GM19372 (cell line): ENCODE data around the gene FURIN.
A peak's percentile ranks its signal among the peaks of the same experiment; 100 is the strongest.
"Not testable (repeated sequence)": the region's sequence is repeated elsewhere in the genome, so short reads cannot be mapped to it uniquely, and the experiment has no call there.

ENCODE experiments used
- ATAC-seq: cut with Tn5 transposase; IDR thresholded peaks from one replicate; pipeline ENCODE4 v1.9.1; 2021; ENCODE audit warnings: mild to moderate bottlenecking, low read depth, moderate library complexity; ENCODE audit not compliant: unreplicated experiment

Gene FURIN

DNA sequence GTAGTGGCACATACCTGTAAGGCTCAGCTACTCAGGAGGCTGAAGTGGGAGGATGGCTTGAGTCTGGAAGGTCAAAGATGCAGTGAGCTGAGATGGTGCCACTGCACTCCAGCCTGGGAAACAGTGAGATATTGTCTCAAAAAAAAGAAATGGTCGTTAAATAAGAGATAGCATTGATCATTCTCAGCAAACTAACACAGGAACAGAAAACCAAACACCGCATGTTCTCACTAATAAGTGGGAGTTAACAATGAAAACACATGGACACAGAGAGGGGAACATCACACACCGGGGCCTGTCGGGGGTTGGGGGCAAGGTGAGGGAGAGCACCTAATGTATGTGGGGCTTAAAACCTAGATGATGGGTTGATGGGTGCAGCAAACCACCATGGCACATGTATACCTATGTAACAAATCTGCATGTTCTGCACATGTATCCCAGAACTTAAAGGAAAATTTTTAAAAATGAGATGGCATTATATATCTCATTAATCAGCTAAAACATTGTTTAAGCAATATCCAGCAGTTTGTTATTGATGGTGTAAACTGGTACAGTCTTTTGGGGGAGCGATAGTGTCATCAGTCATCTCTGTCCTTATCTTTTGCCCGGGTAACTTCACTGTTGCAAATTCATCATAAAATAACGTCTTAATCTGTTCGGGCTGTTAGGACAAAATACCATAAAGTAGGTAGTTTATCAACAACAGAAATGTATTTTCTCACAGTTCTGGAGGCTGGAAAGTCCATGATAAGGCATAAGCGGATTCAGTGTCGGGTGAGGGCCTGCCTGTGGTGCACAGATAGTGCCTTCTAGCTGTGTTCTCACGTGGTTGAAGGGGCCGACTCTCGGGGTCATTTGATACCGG lies 33.0 kb downstream of the FURIN start:
- ATAC-seq = no peak

DNA sequence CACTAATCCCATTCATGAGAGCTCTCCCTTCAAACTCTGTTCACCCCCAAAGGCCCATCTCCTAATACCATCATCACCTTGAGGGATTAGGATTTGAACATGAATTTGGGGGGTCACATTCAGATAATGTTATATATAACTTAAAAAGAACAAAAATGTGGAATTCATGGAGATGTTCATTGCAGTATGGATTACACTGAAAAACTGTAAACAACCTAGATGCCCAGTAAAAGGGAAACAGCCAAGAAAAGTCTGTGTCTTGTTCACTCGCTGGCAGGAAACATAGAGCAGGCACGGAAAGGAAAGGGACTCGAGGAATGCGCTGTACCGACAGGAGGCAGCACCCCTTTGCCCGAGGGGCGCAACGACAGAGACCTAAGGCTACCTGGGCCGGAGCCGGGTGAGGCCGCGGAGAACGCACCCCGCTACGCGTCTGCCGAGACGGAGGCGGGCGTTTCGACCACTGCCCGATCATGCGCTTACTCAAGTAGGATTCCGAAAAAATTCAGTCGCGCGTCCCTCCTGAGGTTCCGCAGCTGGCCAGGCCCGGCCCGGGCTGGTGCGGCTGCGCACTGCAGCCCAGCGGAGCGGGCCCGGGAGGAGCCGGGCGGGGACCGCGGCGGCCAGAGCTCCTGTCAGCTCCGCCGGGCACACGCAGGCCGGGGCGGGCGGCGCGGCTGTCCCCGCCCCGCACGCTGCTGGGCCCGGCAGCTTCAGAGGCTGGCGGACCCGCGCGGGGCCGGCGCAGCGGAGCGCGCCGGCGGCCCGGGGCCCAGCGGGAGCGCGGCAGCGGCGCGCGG lies 33.9 kb downstream of the FURIN start:
- ATAC-seq = peak; percentile 59

DNA sequence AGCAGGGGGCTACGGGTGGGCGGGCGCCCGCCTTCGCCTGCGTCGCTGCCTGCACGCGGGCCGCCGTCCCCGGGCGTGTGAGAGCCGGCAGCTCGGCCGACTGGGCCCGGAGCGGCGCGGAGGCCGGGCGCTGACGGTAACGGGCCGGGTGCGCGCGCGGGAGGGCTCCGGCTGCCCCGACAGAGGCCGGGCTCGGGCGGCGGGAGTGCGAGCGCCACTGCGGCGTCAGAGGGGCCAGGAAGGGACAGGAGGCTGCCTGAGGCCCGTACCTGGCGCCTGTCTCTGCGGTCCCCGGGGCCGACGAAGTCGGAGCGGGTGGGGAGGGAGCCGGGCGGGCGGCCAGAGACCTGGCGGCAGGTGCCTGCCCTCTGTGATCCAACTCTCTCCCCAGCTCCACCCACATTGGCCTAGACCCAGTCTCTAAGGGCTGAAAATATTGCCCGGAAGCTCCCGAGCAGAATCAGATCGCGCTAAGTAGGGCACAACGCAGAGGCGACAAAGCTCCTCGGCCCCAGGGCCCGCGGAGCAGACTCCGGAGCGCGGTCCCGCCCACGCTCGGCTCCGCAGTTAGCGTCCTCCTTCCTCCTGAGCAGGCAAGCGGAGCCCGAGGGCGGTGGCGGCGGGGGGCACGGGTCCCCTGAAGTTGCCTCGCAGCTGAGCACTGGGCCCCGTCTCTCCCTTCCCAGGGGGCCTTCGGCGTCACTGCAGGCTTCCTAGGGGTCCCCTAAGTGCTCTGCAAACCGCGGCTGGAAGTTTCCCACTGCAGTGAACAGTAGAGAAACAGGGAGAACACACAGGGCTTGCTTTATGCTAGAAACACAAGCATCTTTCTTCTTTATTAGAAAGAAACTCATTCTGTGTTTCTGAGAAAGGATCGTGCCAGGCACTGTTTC lies 34.7 kb downstream of the FURIN start, which contains the start of gene MAN2A2:
Gene MAN2A2 (plus strand): TSS at position 463 of the 893 bp plus-strand sequence. CDS start 906 bp downstream, outside the sequence.
- peak; percentile 47 for ATAC-seq

DNA sequence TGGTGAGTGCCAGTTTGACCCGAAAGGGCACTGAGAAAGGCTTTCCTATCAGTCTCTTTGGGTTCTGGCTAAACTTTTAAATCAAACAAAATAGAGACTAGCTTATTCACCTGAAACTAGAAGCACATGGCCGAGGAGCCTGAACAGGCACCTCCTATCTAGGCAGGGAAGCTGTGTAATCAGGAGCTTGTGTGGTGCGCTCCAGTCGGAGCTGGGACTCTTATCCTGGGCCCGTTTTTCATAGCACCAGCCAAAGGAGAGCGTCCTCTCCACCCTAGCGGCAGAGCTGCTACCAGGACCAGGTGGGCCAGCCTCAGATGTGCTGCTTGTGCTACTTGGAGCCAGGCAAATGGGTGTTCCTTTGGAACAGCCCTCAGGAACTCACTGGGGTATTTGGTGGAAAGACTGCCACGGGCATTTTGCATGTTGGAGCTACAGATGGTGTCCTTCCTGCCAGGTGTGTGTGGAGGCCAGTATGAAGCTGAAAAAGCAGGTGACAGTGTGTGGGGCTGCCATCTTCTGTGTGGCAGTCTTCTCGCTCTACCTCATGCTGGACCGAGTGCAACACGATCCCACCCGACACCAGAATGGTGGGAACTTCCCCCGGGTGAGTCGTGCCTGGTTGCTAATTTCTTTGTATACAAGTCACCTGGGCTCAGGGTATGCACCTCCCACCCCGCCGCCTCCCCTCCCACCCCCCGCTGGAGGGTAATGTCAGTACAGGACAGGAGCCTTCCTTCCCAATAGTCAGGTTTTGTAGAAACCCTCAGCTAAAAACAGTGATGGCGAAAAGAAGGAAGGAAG lies 35.5 kb downstream of the FURIN start:
- no peak for ATAC-seq

DNA sequence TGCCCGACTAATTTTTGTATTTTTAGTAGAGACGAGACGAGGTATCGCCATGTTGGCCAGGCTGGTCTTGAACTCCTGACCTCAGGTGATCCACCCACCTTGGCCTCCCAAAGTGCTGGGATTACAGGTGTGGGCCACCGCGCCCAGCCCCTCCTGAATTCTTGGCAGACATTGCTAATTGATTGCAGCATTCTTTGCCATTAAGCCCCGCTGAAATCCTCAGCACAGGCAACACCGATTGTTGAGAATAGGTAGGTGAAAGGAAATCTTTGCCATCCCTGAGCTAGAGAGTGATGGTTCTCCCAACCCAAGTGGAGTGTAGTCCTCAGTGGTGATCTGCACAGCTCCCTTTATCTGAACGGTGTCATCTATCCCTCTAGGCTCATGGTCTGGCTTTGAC lies 36.4 kb downstream of the FURIN start:
- no peak for ATAC-seq

DNA sequence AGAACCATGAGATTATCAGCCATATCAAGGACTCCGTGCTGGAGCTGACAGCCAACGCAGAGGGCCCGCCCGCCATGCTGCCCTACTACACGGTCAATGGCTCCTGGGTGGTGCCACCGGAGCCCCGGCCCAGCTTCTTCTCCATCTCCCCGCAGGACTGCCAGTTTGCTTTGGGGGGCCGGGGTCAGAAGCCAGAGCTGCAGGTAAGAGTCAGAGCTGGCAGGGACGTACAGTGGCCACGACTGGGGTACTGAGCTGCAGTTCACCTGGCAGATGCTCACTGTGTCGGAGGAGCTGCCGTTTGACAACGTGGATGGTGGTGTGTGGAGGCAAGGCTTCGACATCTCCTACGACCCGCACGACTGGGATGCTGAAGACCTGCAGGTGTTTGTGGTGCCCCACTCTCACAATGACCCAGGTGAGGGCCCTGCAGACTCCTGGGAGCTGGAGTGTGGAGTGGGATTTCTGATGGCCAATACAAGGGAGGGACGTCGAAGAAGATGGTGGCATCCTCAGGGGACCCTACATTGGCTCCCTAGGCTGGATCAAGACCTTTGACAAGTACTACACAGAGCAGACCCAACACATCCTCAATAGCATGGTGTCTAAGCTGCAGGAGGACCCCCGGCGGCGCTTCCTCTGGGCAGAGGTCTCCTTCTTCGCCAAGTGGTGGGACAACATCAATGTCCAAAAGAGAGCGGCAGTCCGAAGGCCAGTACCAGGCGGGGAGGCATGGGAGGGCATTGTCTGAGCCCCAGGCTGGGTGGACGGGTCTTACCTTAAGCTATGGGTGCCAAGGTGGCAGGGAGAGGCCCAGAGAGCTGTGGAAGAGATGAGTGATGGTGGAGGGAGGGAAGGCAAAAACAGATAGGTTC lies 37.2 kb downstream of the FURIN start:
- no peak for ATAC-seq

DNA sequence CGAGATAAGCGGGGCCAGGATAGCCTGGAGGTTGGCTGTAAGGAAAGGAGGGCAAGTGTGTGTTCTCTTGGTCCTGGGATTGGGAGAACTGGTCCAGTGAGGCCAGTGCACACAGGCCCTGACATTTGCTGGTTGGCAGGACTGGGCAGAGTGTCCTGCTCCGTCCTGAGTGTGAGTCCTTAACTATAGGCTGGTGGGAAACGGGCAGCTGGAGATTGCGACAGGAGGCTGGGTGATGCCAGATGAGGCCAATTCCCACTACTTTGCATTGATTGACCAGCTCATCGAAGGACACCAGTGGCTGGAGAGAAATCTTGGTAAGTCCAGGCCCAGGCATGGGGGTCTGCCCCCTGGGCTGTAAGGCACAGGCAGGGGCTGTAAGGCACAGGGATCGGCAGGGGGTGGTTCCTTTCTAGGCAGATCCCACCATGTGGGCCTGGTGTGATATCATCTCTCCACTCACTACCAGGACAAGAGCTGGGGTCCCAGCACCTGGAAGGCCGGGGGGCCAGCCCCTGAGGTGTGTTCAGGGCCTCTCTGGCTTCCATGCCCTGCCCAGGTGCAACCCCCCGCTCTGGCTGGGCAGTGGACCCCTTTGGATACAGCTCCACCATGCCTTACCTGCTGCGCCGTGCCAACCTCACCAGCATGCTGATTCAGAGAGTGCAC lies 37.9 kb downstream of the FURIN start:
- ATAC-seq = no peak

DNA sequence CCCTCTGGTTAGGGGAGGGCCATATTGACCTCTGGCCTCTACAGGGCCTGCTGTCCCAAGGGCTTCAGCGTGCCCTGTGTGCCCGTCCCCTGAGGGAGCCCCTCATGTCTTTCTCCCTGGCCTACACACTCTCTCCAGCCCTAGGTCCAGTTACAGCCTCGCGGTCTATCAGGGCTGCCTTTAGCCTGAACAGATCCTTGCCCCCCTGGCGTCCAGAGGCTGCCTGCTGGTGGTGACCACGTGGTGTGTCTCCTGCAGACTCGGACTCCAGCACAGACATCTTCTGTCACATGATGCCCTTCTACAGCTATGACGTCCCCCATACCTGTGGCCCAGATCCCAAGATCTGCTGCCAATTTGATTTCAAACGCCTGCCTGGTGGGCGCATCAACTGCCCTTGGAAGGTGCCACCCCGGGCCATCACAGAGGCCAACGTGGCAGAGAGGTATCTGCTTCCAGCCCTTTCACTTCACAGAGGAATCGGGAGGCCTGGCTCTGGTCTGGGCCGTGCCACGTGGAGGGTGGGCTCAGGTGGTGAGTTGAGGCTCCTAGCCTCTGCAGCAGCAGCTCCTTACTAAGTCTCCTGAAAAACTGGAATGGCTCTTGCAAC lies 38.8 kb downstream of the FURIN start:
- no peak for ATAC-seq

DNA sequence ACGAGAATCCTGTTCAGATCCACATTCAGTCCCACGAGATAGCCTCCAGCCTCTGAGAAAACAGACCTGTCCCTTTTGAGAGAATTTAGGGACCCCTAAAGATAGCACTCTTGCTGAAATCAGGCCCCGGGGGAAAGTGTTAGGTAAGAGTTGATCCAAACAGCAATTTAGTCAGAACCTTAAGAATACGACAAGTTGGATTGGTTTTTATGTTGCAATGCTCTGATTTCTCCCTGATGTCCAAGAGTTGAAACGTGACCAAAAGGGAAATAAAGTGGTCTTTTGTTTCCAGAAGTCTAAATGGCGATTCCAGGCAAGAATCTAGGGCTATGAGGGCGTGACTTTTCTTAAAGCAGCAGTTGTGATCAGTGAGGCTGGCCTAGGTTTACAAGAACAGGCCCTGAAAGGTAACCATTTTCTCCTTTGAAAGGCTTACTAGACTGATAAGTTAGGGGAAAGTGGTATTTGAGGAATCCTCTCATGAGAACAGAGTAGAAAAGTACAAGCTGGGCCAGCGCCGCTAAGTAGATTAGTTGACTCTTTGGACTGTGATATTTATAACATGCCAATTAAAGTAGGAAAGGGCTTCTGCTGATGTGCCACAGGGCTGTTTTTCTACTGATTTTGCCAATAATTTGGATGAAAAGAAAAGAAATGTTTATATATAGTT lies 39.6 kb downstream of the FURIN start:
- ATAC-seq = no peak

DNA sequence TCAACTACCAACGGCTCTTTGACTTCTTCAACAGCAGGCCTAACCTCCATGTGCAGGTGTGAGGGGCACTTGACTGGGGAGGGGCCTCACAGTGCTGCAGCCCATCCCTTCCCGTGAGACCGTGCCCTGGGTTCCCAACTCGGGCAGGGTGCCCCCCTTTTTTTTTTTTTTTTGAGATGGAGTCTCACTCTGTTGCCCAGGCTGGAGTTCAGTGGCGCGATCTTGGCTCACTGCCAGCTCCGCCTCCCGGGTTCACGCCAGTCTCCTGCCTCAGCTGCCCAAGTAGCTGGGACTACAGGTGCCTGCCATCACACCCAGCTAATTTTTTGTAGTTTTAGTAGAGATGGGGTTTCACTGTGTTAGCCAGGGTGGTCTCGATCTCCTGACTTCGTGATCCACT lies 41.1 kb downstream of the FURIN start:
- ATAC-seq = not testable (repeated sequence)

DNA sequence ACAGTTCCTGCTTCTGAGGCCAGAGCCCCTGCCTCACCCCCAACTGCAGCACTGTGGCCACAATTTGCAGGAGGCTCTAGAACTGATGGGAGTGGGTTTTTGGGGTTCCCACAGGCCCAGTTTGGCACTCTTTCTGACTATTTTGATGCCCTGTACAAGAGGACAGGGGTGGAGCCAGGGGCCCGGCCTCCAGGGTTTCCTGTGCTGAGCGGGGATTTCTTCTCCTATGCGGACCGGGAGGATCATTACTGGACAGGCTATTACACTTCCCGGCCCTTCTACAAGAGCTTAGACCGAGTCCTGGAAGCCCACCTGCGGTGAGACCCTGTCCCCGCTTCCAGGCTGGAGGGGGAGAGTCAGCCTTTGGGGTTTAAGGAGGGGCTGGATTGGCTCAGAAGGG lies 41.6 kb downstream of the FURIN start:
- no peak for ATAC-seq

DNA sequence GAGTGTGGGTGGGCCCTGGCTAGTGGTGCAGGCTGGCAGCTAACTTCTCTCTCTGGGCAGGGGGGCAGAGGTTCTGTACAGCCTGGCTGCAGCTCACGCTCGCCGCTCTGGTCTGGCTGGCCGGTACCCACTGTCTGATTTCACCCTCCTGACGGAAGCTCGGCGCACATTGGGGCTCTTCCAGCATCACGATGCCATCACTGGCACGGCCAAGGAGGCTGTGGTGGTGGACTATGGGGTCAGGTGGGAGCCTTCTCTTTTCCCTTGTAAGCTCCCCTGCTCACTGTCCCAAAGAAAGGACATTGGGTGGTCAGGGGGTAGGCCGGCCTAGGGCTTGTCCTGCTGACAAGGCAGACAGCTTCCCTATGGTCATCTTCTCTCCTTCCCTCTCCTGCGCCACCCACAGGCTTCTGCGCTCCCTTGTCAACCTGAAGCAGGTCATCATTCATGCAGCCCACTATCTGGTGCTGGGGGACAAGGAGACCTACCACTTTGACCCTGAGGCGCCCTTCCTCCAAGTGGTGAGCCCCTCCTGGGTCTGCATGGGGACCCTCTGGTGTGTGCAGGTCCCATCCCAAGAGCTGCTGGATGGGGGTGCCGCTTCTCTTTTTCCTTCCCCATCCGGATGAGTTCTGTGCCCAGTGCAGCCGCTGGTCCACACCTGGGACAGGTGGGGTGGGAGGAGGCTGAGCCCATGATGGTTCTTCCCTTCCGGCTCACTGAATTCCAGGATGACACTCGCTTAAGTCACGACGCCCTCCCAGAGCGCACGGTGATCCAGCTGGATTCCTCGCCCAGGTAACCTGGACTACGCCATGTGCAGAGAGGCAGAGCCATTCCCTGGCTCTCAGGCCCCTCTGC lies 42.3 kb downstream of the FURIN start:
- ATAC-seq = no peak

DNA sequence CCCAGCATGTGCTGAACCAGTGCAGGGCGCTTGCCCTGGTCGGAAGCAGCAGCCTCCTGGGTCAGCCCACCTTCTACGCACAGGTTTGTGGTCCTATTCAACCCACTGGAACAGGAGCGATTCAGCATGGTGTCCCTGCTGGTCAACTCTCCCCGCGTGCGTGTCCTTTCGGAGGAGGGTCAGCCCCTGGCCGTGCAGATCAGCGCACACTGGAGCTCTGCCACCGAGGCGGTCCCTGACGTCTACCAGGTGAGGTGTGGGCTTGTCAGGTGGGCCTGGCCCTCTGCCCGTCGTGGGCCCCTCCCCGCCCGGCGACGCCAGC lies 42.9 kb downstream of the FURIN start:
- ATAC-seq = no peak

DNA sequence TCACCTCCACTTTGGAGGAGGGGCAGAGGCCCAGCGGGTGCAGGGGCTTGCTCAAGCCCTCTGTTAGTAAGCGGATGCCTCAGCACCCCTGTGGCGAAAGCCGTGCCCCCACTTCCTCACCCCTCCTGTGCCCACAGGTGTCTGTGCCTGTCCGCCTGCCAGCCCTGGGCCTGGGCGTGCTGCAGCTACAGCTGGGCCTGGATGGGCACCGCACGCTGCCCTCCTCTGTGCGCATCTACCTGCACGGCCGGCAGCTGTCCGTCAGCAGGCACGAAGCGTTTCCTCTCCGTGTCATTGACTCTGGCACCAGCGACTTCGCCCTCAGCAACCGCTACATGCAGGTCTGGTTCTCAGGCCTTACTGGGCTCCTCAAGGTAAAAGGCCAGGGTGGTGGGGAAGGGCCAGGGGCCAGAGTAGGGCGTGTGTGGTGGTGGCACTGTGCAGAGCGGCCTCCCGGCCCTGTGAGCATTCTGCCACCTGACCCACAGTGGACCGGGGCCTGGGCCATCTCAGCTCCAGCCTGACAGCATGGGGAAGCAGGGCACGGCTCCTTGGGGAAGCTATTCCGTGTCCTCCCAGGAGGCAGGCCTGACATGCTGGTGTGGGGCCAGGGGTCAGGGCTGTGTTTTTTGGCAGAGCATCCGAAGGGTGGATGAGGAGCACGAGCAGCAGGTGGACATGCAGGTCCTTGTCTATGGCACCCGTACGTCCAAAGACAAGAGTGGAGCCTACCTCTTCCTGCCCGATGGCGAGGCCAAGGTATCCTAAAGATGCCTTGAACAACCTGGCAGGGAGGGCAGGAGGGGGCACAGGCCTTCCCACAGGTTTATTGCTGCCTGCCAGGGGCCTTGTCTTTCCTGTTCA lies 43.8 kb downstream of the FURIN start:
- ATAC-seq = no peak

DNA sequence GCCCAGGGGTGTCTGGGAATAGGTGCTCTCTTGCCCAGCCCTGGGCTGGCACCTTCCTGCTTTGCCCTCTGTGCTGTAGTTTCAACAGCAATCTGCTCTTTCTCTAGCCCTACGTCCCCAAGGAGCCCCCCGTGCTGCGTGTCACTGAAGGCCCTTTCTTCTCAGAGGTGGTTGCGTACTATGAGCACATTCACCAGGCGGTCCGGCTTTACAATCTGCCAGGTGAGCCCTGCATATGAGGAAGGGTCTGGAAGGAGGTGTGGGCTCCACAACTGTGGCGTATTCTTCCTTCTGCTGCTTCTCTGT lies 44.3 kb downstream of the FURIN start:
- no peak for ATAC-seq

DNA sequence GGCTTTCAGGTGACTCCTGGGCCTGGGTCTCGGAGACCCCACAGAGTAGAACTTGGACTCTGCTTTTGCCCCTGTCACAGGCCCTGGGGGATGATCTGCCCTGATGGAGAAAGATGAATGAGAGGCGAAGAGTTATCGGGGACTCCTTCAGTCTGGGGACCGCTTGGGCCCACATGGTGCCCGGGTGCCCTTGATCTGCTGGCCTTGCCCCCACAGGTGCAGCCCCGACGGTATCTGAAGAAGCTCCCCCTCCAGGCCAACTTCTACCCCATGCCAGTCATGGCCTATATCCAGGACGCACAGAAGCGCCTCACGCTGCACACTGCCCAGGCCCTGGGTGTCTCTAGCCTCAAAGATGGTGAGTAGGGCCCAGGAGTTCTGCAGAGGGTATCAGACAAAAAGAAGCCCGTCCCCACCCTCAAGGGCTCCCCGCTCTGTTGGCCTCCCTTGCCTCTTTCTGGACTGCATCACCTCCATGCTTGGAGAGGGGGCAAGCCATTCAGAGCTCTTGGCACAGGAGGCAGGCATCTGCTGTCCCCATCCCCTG lies 45.1 kb downstream of the FURIN start:
- no peak for ATAC-seq
